SU-DHL-6 (cell line): ENCODE results near the gene VILL.

Experiments used
- H2AFZ ChIP-seq: fragments of 200-600 bp; sonication (generic); 2 replicates; pipeline ENCODE4 v1.6.1; 2014; ENCODE audit warnings: low read depth, mild to moderate bottlenecking, moderate library complexity, mixed read lengths, antibody characterized with exemption, low read length; ENCODE audit not compliant: severe bottlenecking
- H3F3A ChIP-seq: fragments of 200-600 bp; shearing (Covaris generic); 2 replicates; pipeline ENCODE4 v1.6.0; 2016; ENCODE audit warnings: antibody characterized with exemption, mild to moderate bottlenecking; ENCODE audit not compliant: insufficient read depth
- H3K27ac ChIP-seq: fragments of 200-600 bp; sonication (generic); 2 replicates; pipeline ENCODE4 v1.5.1; 2016; ENCODE audit warnings: low read depth, mild to moderate bottlenecking, low read length, moderate library complexity, mixed read lengths
- H3K27me3 ChIP-seq: fragments of 200-600 bp; sonication (generic), shearing (Covaris generic); 2 replicates; pipeline ENCODE4 v1.6.0; 2014; ENCODE audit warnings: mild to moderate bottlenecking, low read length
- H3K36me3 ChIP-seq: fragments of 200-600 bp; sonication (generic); 2 replicates; pipeline ENCODE4 v1.6.1; 2014; ENCODE audit warnings: mild to moderate bottlenecking, low read length, mixed read lengths
- H3K4me2 ChIP-seq: fragments of 300-600, 200-600 bp; shearing (Covaris generic), sonication (generic); 2 replicates; pipeline ENCODE4 v1.6.0; 2014; ENCODE audit warnings: low read length, low read depth, mild to moderate bottlenecking; ENCODE audit not compliant: poor library complexity, severe bottlenecking
- H3K4me3 ChIP-seq: fragments of 200-600 bp; sonication (generic); 2 replicates; pipeline ENCODE4 v1.5.1; 2014; ENCODE audit warnings: antibody characterized with exemption, low read length, mild to moderate bottlenecking, mixed read lengths; ENCODE audit not compliant: insufficient read depth, poor library complexity, severe bottlenecking
- H3K79me2 ChIP-seq: fragments of 200-600 bp; sonication (generic); 2 replicates; pipeline ENCODE4 v1.6.1; 2014; ENCODE audit warnings: mild to moderate bottlenecking, low read length, moderate library complexity; ENCODE audit not compliant: insufficient read depth
- H3K9ac ChIP-seq: fragments of 200-600 bp; sonication (generic); 2 replicates; pipeline ENCODE4 v1.7.0; 2014; ENCODE audit warnings: mild to moderate bottlenecking, low read length
- H3K9me2 ChIP-seq: fragments of 200-600 bp; sonication (generic); replicated peaks from 2 replicates; pipeline ENCODE4 v1.6.1; 2014; ENCODE audit warnings: low read length; ENCODE audit not compliant: insufficient read depth
- H3K9me3 ChIP-seq: fragments of 200-600 bp; sonication (generic); 2 replicates; pipeline ENCODE4 v1.6.1; 2014; ENCODE audit warnings: low read length, mixed read lengths; ENCODE audit not compliant: insufficient read depth
- H4K20me1 ChIP-seq: fragments of 200-600 bp; sonication (generic); 2 replicates; pipeline ENCODE4 v1.6.1; 2014; ENCODE audit warnings: low read depth, mild to moderate bottlenecking, antibody characterized with exemption, low read length, moderate library complexity, mixed read lengths
- EZH2phosphoT487 ChIP-seq: fragments of 200-600 bp; sonication (generic), shearing (Covaris generic); conservative IDR thresholded peaks from 2 replicates; pipeline ENCODE4 v1.6.1; 2018; ENCODE audit warnings: mild to moderate bottlenecking, antibody characterized with exemption, low read length, moderate library complexity, mixed read lengths
- TF ChIP-seq, protein P1 (sequence below): fragments of 200-600 bp; sonication (generic); IDR thresholded peaks from one replicate; pipeline ENCODE4 v1.5.1; 2017; ENCODE audit warnings: antibody characterized with exemption, mild to moderate bottlenecking, low read length, moderate library complexity; ENCODE audit not compliant: insufficient read depth, poor library complexity, severe bottlenecking

VILL gene

DNA sequence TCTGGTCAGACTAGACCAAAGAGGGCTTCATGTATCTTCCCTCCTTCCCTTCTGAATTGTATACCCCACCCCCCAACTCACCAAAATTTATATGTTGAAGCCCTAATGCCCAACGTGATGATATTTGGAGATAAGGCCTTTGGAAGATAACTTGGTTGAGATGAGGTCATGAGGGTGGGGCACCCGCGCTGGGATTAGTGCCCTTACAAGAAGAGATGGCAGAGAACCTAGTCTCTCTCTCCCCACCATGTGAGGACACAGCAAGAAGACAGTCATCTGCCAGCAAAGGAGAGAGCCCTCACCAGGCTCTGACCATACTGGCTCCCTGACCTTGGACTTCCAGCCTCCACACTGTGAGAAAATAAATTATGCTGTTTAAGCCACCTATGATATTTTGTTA, 25.4 kb downstream of the VILL start:
- Histone ChIP-seq H3K9me2 (no peaks in the 10 kb centered on the region), H3K9ac (no peak overlapping the region)

DNA sequence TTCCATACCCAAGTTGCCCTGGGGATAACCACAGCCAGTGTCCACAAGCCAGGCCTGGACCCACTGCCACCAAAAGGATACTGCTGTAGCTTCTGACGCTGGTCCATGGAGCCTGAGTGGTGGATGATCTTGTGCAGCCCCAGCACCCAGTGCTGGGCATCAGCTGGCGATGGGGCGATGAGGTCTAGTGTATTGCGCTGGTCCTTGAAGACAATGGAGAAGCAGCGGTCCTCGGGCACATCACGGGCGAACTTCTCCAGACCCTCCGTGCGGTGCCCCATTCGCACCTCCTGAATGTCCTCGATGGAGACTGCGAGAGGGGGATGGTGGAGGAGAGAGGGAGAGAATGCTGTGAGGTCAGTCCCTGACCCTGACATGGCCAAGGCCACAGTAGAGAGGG, 25.8 kb downstream of the VILL start:
- H3F3A ChIP-seq, result no peaks in the 10 kb centered on the region
- no peak overlapping the region for H3K4me2 ChIP-seq
- no peak overlapping the region for H3K9ac ChIP-seq
- no peaks in the 10 kb centered on the region for H3K9me2 ChIP-seq
- no peaks in the 10 kb centered on the region for H3K9me3 ChIP-seq
- H3K27me3 ChIP-seq, result no peaks in the 10 kb centered on the region
- no peaks in the 10 kb centered on the region for H4K20me1 ChIP-seq
- no peak overlapping the region for H3K27ac ChIP-seq
- TF ChIP-seq, protein P1, sequence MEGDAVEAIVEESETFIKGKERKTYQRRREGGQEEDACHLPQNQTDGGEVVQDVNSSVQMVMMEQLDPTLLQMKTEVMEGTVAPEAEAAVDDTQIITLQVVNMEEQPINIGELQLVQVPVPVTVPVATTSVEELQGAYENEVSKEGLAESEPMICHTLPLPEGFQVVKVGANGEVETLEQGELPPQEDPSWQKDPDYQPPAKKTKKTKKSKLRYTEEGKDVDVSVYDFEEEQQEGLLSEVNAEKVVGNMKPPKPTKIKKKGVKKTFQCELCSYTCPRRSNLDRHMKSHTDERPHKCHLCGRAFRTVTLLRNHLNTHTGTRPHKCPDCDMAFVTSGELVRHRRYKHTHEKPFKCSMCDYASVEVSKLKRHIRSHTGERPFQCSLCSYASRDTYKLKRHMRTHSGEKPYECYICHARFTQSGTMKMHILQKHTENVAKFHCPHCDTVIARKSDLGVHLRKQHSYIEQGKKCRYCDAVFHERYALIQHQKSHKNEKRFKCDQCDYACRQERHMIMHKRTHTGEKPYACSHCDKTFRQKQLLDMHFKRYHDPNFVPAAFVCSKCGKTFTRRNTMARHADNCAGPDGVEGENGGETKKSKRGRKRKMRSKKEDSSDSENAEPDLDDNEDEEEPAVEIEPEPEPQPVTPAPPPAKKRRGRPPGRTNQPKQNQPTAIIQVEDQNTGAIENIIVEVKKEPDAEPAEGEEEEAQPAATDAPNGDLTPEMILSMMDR, result no peak
- no peak for TF ChIP-seq EZH2phosphoT487
- no peaks in the 10 kb centered on the region for H3K36me3 ChIP-seq
- H3K79me2 ChIP-seq, result no peaks in the 10 kb centered on the region
- no peak overlapping the region for H2AFZ ChIP-seq
- no peak overlapping the region for H3K4me3 ChIP-seq

More for the DNA sequence above, 25.4 kb downstream of the VILL start:
- Histone ChIP-seq H3K79me2 (no peaks in the 10 kb centered on the region), H3K4me3 (no peak overlapping the region), H3K27me3 (no peaks in the 10 kb centered on the region), H3K27ac (no peak overlapping the region), H4K20me1 (no peaks in the 10 kb centered on the region), H3K4me2 (no peak overlapping the region), H3K36me3 (no peaks in the 10 kb centered on the region), H2AFZ (no peak overlapping the region), H3K9me3 (no peaks in the 10 kb centered on the region), H3F3A (no peaks in the 10 kb centered on the region)
- TF ChIP-seq, protein P1, result no peak
- TF ChIP-seq EZH2phosphoT487, result no peak

DNA sequence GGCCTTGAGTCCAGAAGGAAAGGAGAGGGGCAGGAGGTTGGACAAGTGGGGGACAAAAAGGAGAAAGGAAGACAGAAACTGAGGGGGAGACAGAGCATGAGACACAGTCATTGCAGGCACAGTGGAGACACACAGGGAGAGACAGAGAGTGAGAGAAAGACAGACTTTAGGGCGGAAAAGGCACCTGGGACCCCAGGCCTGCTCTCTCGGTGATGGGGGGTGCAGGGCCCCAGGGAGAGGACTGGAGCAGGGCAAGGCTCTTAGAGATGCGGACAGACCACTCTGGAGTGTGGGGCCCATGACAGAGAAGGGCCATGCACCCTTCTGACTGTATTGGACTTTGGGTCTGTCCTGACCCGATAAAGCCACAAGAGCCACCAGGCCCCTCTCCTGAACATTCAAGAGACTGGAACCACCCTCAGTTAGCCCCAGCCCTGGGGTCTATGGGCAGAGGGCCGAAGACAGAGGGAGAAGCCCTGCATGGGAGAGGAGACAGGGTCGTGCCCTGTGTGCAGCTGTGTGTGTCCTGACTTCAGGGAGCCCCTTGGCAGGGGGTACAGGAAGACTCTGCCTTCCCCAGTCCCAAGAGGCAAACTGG, 26.4 kb downstream of the VILL start:
- no peaks in the 10 kb centered on the region for H3K9me3 ChIP-seq
- H2AFZ ChIP-seq, result no peak overlapping the region
- no peaks in the 10 kb centered on the region for H3F3A ChIP-seq
- H3K27ac ChIP-seq, result no peak overlapping the region
- no peak overlapping the region for H3K9ac ChIP-seq
- H3K36me3 ChIP-seq, result no peaks in the 10 kb centered on the region
- no peaks in the 10 kb centered on the region for H4K20me1 ChIP-seq
- no peak for TF ChIP-seq EZH2phosphoT487
- TF ChIP-seq, protein P1, result no peak
- H3K4me3 ChIP-seq, result no peak overlapping the region
- no peak overlapping the region for H3K4me2 ChIP-seq
- H3K79me2 ChIP-seq, result no peaks in the 10 kb centered on the region
- no peaks in the 10 kb centered on the region for H3K9me2 ChIP-seq
- no peaks in the 10 kb centered on the region for H3K27me3 ChIP-seq
